Upper lobe of right lung (tissue), 1 donor: ENCODE data around the gene LRRC43. TPM values are rescaled to one million over a fixed set of nuclear protein-coding genes. Genes with fewer than 3 reads are reported as not detected.
A peak's percentile ranks its signal among the peaks of the same experiment; 100 is the strongest.

ENCODE experiments used
- ATAC-seq: fragments of 200-7000 bp; cut with Tn5 transposase; one replicate; pipeline ENCODE4 v1.9.1; 2020; ENCODE audit warnings: mild to moderate bottlenecking, moderate library complexity
- DNase-seq: peaks from one replicate; pipeline ENCODE4 v3.0.0-alpha.2; 2020
- H3K27ac ChIP-seq: fragments of 200-600 bp; one replicate; pipeline ENCODE4 v1.8.0; 2022
- H3K27me3 ChIP-seq: fragments of 200-600 bp; one replicate; pipeline ENCODE4 v1.8.0; 2022; ENCODE audit warnings: mild to moderate bottlenecking
- H3K36me3 ChIP-seq: fragments of 200-600 bp; one replicate; pipeline ENCODE4 v1.8.0; 2022
- H3K4me1 ChIP-seq: fragments of 200-600 bp; one replicate; pipeline ENCODE4 v1.8.0; 2022
- H3K4me3 ChIP-seq: fragments of 200-600 bp; one replicate; pipeline ENCODE4 v1.8.0; 2022; ENCODE audit warnings: mild to moderate bottlenecking
- H3K9me3 ChIP-seq: fragments of 200-600 bp; one replicate; pipeline ENCODE4 v1.8.0; 2022
- CTCF ChIP-seq: fragments of 200-600 bp; IDR thresholded peaks from one replicate; pipeline ENCODE4 v1.8.0; 2022; ENCODE audit warnings: antibody characterized with exemption
- intact Hi-C: fragments of 100-400 bp; cut with DNase I; formaldehyde crosslinking; loops from one replicate; pipeline ENCODE4 v1.11.0; 2022
- long read RNA-seq: library from polyadenylated mRNA; unstranded; transcript quantifications from one replicate; pipeline ENCODE4 v2.0.0, GENCODE V29; 2021
- total RNA-seq: library from RNA; stranded (reverse); fragmentation: NEBNext Ultra II Directional; extraction: Animal tissue kit (Norgen Biotek cat#: 25700); gene quantifications from one replicate; pipeline ENCODE4 v1.2.1, GENCODE V29; 2021
- donor health status: DM: no; HTN: yes; CAD: no; lungs with severe emphysema.

LRRC43 gene
- total RNA-seq: not detected
- long read RNA-seq: 0 reads

GRCh38 chr12:122182887-122183587, at the start of gene LRRC43:
Gene LRRC43, plus strand, starts transcription at chr12:122183123. Its CDS starts 22 bp downstream, at chr12:122183145.
- no peak for TF ChIP-seq CTCF
- peak; percentile 87 for ATAC-seq
- DNase-seq: peak; percentile 82

GRCh38 chr12:122133192-122133950, 49.6 kb upstream of the LRRC43 start:
- H3K4me3 ChIP-seq: no peak overlapping the region
- no peaks in the 10 kb centered on the region for H3K27me3 ChIP-seq
- ATAC-seq (no peak), DNase-seq (no peak)
- no peaks in the 10 kb centered on the region for H3K9me3 ChIP-seq
- H3K4me1 ChIP-seq: no peaks in the 10 kb centered on the region
- intact Hi-C loops: no loop called here
- no peak for TF ChIP-seq CTCF
- peaks cover 82% of the 10 kb centered on the region for H3K36me3 ChIP-seq
- H3K27ac ChIP-seq: no peak overlapping the region

More at GRCh38 chr12:122182887-122183587, at the start of gene LRRC43:
- Histone ChIP-seq H3K4me1 (peaks cover 5% of the 10 kb centered on the region), H3K27ac (no peak within 1 kb of the TSS), H3K4me3 (peak within 1 kb of the TSS; percentile 58), H3K27me3 (no peaks in the 10 kb centered on the region), H3K9me3 (no peaks in the 10 kb centered on the region), H3K36me3 (no peaks in the 10 kb centered on the region)
- intact Hi-C loops: no loop called here

- Histone ChIP-seq H3K27ac (no peak overlapping the region), H3K36me3 (peaks cover 82% of the 10 kb centered on the region), H3K4me1 (no peaks in the 10 kb centered on the region), H3K9me3 (no peaks in the 10 kb centered on the region), H3K4me3 (no peak overlapping the region), H3K27me3 (no peaks in the 10 kb centered on the region)
- no peak for TF ChIP-seq CTCF
- intact Hi-C loops: no loop called here
- DNase-seq (no peak), ATAC-seq (no peak)
These were observed 47.4 kb upstream of the LRRC43 start for GRCh38 chr12:122135437-122136031.

GRCh38 chr12:122137229-122137628, 45.7 kb upstream of the LRRC43 start:
- peak; percentile 2 for ATAC-seq
- H3K4me1 ChIP-seq: no peaks in the 10 kb centered on the region
- H3K9me3 ChIP-seq: no peaks in the 10 kb centered on the region
- H3K4me3 ChIP-seq: no peak overlapping the region
- H3K36me3 ChIP-seq: peaks cover 82% of the 10 kb centered on the region
- no peak for DNase-seq
- intact Hi-C loops: no loop called here
- no peak for TF ChIP-seq CTCF
- H3K27me3 ChIP-seq: no peaks in the 10 kb centered on the region
- no peak overlapping the region for H3K27ac ChIP-seq

GRCh38 chr12:122137681-122138080, 45.2 kb upstream of the LRRC43 start:
- ATAC-seq: peak; percentile 29
- no peak for DNase-seq
- Histone ChIP-seq H3K36me3 (peaks cover 82% of the 10 kb centered on the region), H3K4me3 (no peak overlapping the region), H3K4me1 (no peaks in the 10 kb centered on the region), H3K9me3 (no peaks in the 10 kb centered on the region), H3K27me3 (no peaks in the 10 kb centered on the region), H3K27ac (no peak overlapping the region)
- intact Hi-C loops: no loop called here
- no peak for TF ChIP-seq CTCF
